H9 (cell line): ENCODE measurements around the gene FAM53A. TPM values are rescaled to one million over a fixed set of nuclear protein-coding genes. Genes with fewer than 3 reads are reported as not detected.

Source experiments
- DNase-seq: peaks from one replicate; pipeline ENCODE4 v3.0.0-alpha.2; 2017
- H2AFZ ChIP-seq: one replicate; pipeline ENCODE4 v1.6.1; 2013; ENCODE audit warnings: mild to moderate bottlenecking, low read length, control low read depth, moderate library complexity
- H2AK5ac ChIP-seq: 2 replicates; pipeline ENCODE4 v1.6.1; 2013; ENCODE audit warnings: low read length, control low read depth, mixed read lengths; ENCODE audit not compliant: insufficient read length
- H2BK120ac ChIP-seq: one replicate; pipeline ENCODE4 v1.6.1; 2013; ENCODE audit warnings: low read depth, mild to moderate bottlenecking, low read length, control low read depth, inconsistent platforms; ENCODE audit not compliant: poor library complexity, severe bottlenecking
- H2BK12ac ChIP-seq: 2 replicates; pipeline ENCODE4 v1.6.1; 2013; ENCODE audit warnings: low read length, control low read depth, mixed read lengths, low read depth; ENCODE audit not compliant: insufficient read length
- H2BK15ac ChIP-seq: 2 replicates; pipeline ENCODE4 v1.6.1; 2013; ENCODE audit warnings: low read depth, low read length, control low read depth
- H2BK20ac ChIP-seq: one replicate; pipeline ENCODE4 v1.6.1; 2013; ENCODE audit warnings: low read depth, mild to moderate bottlenecking, low read length, control low read depth, inconsistent platforms; ENCODE audit not compliant: poor library complexity, severe bottlenecking
- H2BK5ac ChIP-seq: 2 replicates; pipeline ENCODE4 v1.6.1; 2013; ENCODE audit warnings: low read length, control low read depth, mixed read lengths; ENCODE audit not compliant: insufficient read length
- H3K14ac ChIP-seq: 2 replicates; pipeline ENCODE4 v1.6.1; 2013; ENCODE audit warnings: low read length, control low read depth; ENCODE audit not compliant: insufficient read depth
- H3K18ac ChIP-seq: 2 replicates; pipeline ENCODE4 v1.6.1; 2013; ENCODE audit warnings: low read depth, mild to moderate bottlenecking, mixed read lengths, low read length, control low read depth; ENCODE audit not compliant: insufficient read length
- H3K23ac ChIP-seq: 2 replicates; pipeline ENCODE4 v1.6.1; 2013; ENCODE audit warnings: low read length, control low read depth, mixed read lengths, low read depth; ENCODE audit not compliant: insufficient read length
- H3K23me2 ChIP-seq: 2 replicates; pipeline ENCODE4 v1.6.1; 2013; ENCODE audit warnings: low read depth, mild to moderate bottlenecking, mixed read lengths, low read length, control low read depth; ENCODE audit not compliant: insufficient read length, poor library complexity, severe bottlenecking
- H3K27ac ChIP-seq: 2 replicates; pipeline ENCODE4 v1.5.1; 2013; ENCODE audit warnings: low read length, control low read depth, mixed read lengths, low read depth; ENCODE audit not compliant: insufficient read length
- H3K27me3 ChIP-seq: 2 replicates; pipeline ENCODE4 v1.6.1; 2013; ENCODE audit warnings: low read length, control low read depth, inconsistent platforms; ENCODE audit not compliant: insufficient read depth
- H3K4ac ChIP-seq: 2 replicates; pipeline ENCODE4 v1.6.1; 2013; ENCODE audit warnings: low read depth, mild to moderate bottlenecking, control low read depth, inconsistent platforms, low read length, moderate library complexity
- H3K4me1 ChIP-seq: 2 replicates; pipeline ENCODE4 v1.6.1; 2013; ENCODE audit warnings: low read length, control low read depth, inconsistent platforms; ENCODE audit not compliant: insufficient read depth
- H3K4me2 ChIP-seq: 2 replicates; pipeline ENCODE4 v1.6.1; 2013; ENCODE audit warnings: low read length, control low read depth, mixed read lengths; ENCODE audit not compliant: insufficient read length, insufficient read depth
- H3K56ac ChIP-seq: 2 replicates; pipeline ENCODE4 v1.6.1; 2013; ENCODE audit warnings: low read depth, mild to moderate bottlenecking, mixed read lengths, low read length, control low read depth; ENCODE audit not compliant: insufficient read length
- H3K79me1 ChIP-seq: 2 replicates; pipeline ENCODE4 v1.6.1; 2013; ENCODE audit warnings: low read depth, mild to moderate bottlenecking, moderate library complexity, low read length, control low read depth, inconsistent platforms; ENCODE audit not compliant: insufficient read depth, poor library complexity, severe bottlenecking
- H3K79me2 ChIP-seq: 2 replicates; pipeline ENCODE4 v1.6.1; 2013; ENCODE audit warnings: low read length, control low read depth, inconsistent platforms; ENCODE audit not compliant: insufficient read depth
- H3K9ac ChIP-seq: 2 replicates; pipeline ENCODE4 v1.6.1; 2013; ENCODE audit warnings: low read length, control low read depth, mixed read lengths; ENCODE audit not compliant: insufficient read length; ENCODE audit errors: extremely low read depth
- H3K9me3 ChIP-seq: one replicate; pipeline ENCODE4 v1.6.1; 2013; ENCODE audit warnings: low read depth, low read length, inconsistent platforms; ENCODE audit not compliant: control insufficient read depth
- H3T11ph ChIP-seq: one replicate; pipeline ENCODE4 v1.6.1; 2013; ENCODE audit warnings: mild to moderate bottlenecking, low read length, control low read depth, inconsistent platforms
- H4K20me1 ChIP-seq: one replicate; pipeline ENCODE4 v1.6.1; 2013; ENCODE audit not compliant: control insufficient read depth, insufficient read length, insufficient read depth
- H4K5ac ChIP-seq: 2 replicates; pipeline ENCODE4 v1.6.1; 2013; ENCODE audit warnings: low read depth, mild to moderate bottlenecking, mixed read lengths, low read length, control low read depth; ENCODE audit not compliant: insufficient read length
- H4K8ac ChIP-seq: replicated peaks from 2 replicates; pipeline ENCODE4 v1.6.1; 2013; ENCODE audit warnings: low read length, control low read depth, mixed read lengths, low read depth; ENCODE audit not compliant: insufficient read length
- H4K91ac ChIP-seq: 2 replicates; pipeline ENCODE4 v1.6.1; 2013; ENCODE audit warnings: low read depth, mild to moderate bottlenecking, moderate library complexity, mixed read lengths, low read length, control low read depth; ENCODE audit not compliant: insufficient read length
- H3K27ac Mint-ChIP-seq, 3 experiments: 2 replicates in 2 of 3; 3 replicates in 1 of 3; pipeline ENCODE4 v1.8.0; 2020 to 2021; ENCODE audit warnings: mixed read lengths in 3 of 3, mild to moderate bottlenecking in 1 of 3, moderate library complexity in 1 of 3
- H3K27me3 Mint-ChIP-seq: 2 replicates; pipeline ENCODE4 v1.8.0; 2021; ENCODE audit warnings: low read depth, mild to moderate bottlenecking, moderate library complexity, mixed read lengths
- H3K36me3 Mint-ChIP-seq, 3 experiments: 2 replicates in 2 of 3; 3 replicates in 1 of 3; pipeline ENCODE4 v1.8.0; 2020 to 2021; ENCODE audit warnings: low read depth in 3 of 3, mixed read lengths in 3 of 3; ENCODE audit not compliant: insufficient read depth in 1 of 3
- H3K4me1 Mint-ChIP-seq, 2 experiments: 2 replicates each; pipeline ENCODE4 v1.8.0; 2020; ENCODE audit warnings: mixed read lengths in 2 of 2
- H3K4me3 Mint-ChIP-seq, 2 experiments: 2 replicates in 1 of 2; 3 replicates in 1 of 2; pipeline ENCODE4 v1.8.0; 2020 to 2021; ENCODE audit warnings: mild to moderate bottlenecking in 2 of 2, mixed read lengths in 2 of 2, moderate library complexity in 1 of 2
- H3K9me3 Mint-ChIP-seq, 2 experiments: 2 replicates in 1 of 2; 3 replicates in 1 of 2; pipeline ENCODE4 v1.8.0; 2020; ENCODE audit warnings: mild to moderate bottlenecking in 2 of 2, mixed read lengths in 2 of 2, moderate library complexity in 1 of 2
- CTCF ChIP-seq: fragments of 200-600 bp; sonication (generic); conservative IDR thresholded peaks from 3 replicates; pipeline ENCODE4 v1.8.0; 2021; ENCODE audit warnings: antibody characterized with exemption, mild to moderate bottlenecking
- WGBS: extraction: QIAGEN DNeasy Blood & Tissue Kit; methylation state at CpG from one replicate; pipeline ENCODE4 v1.1.7; 2013; ENCODE audit warnings: missing lambda C conversion rate, low lambda C conversion rate, mixed read lengths; ENCODE audit not compliant: insufficient read length; ENCODE audit errors: extremely low coverage; 5-methylcytosine and 5-hydroxymethylcytosine counted together
- total RNA-seq: library from RNA; stranded (reverse); gene quantifications from 2 replicates; pipeline ENCODE4 v1.2.1, GENCODE V29; 2021

The FAM53A gene
- total RNA-seq, 1 experiment from 2014 or later: 2.4 TPM

DNA sequence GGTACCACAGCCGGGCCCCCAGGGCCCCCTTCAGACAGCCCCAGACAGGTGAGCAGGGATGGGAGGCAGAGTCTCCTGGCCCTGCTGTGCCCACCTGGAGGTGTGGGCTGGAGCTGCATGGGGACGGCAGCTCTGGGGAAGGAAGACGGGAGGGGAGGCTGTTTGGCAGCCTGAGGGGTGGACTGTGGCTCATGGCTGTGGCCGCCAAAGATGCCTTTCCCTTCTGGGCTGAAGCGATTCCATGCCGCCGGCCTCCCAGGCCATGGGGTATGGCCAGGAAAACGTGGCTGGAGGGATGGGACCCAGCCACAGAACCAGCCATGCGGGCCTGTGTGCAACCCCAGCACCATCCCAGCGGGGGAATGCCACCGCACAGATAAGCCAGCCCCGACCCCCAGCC is 65.7 kb downstream of the FAM53A start:
- Mint-ChIP-seq H3K4me1 (no peaks in the 10 kb centered on the region), H3K4me3 (no peak overlapping the region), H3K27ac (no peak overlapping the region), H3K9me3 (peaks cover 0 to 14% of the 10 kb centered on the region in 2 experiments; a peak in 2 of 5 replicates), H3K27me3 (no peaks in the 10 kb centered on the region; the same call in none of the 2 replicates), H3K36me3 (no peaks in the 10 kb centered on the region; a peak in 1 of 7 replicates)
- H4K8ac ChIP-seq: no peak overlapping the region
- H3K9me3 ChIP-seq: no peaks in the 10 kb centered on the region
- no peak overlapping the region for H3K4ac ChIP-seq
- no peak overlapping the region for H3K27ac ChIP-seq
- no peak overlapping the region for H3K23ac ChIP-seq
- no CpG with 5 or more reads among the region's 12 CpGs for WGBS
- H3K27me3 ChIP-seq: no peaks in the 10 kb centered on the region
- no peaks in the 10 kb centered on the region for H3K79me1 ChIP-seq
- no peak overlapping the region for H2BK12ac ChIP-seq
- no peak overlapping the region for H2BK5ac ChIP-seq
- H3K56ac ChIP-seq: no peak overlapping the region
- H2BK120ac ChIP-seq: no peak overlapping the region
- H4K91ac ChIP-seq: no peak overlapping the region
- no peaks in the 10 kb centered on the region for H3K79me2 ChIP-seq
- H4K20me1 ChIP-seq: no peaks in the 10 kb centered on the region
- no peak for DNase-seq
- no peak overlapping the region for H4K5ac ChIP-seq
- H3K14ac ChIP-seq: peak overlapping the region; percentile 13; the same call in 1 of the 2 replicates
- no peaks in the 10 kb centered on the region for H3K4me1 ChIP-seq
- no peak overlapping the region for H3T11ph ChIP-seq
- no peak overlapping the region for H3K4me2 ChIP-seq
- H2BK20ac ChIP-seq: no peak overlapping the region
- H3K18ac ChIP-seq: no peak overlapping the region
- H3K23me2 ChIP-seq: no peaks in the 10 kb centered on the region
- no peak overlapping the region for H3K9ac ChIP-seq
- H2AK5ac ChIP-seq: no peak overlapping the region
- H2BK15ac ChIP-seq: no peak overlapping the region
- no peak overlapping the region for H2AFZ ChIP-seq
- TF ChIP-seq CTCF: no peak
